GM21723 (cell line): ENCODE data around the gene CENATAC.
"Not testable (repeated sequence)": the region's sequence is repeated elsewhere in the genome, so short reads cannot be mapped to it uniquely, and the experiment has no call there.

Source experiments
- ATAC-seq: cut with Tn5 transposase; IDR thresholded peaks from one replicate; pipeline ENCODE4 v1.9.1; 2021; ENCODE audit warnings: mild to moderate bottlenecking, moderate library complexity; ENCODE audit not compliant: unreplicated experiment

The CENATAC gene

GRCh38 chr11:118991486-118992038, 6.4 kb upstream of the CENATAC start:
- ATAC-seq = not testable (repeated sequence)

DNA sequence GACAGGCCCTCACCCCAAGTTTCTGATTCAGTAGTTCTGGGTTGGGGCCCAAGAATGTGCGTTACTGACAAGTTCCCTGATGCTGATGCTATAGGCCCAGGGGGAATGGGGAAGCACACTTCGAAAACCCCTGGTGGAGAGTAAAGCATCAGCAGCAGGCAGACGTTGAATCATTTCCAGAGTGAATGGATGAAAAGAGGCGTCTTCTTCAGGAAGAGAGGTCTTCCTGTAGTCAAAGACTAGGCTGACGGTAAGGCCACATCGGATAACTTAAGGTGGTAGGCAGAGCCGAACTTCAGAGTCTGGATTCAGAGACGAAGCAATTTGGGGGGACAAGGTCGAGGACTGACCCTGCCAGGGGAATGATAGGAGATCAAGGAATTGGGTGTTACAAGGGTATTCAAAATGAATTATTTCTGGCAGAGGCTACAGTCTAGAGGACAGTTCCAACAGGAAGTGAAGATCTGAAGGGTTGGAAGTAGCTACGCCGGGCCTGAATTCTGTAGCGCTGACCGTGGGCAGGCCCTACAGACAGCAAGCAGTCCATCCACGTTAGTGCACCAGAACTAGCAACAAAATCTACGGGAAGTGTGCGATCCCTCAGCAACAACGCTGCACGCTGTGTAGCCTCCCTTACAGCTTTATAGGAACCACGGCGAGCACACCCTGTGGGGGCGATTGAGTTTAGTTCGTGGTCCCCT, 862 bp upstream of the CENATAC start:
- peak; percentile 22 for ATAC-seq

GRCh38 chr11:118998388-118998717, 415 bp downstream of the CENATAC start:
- ATAC-seq = no peak

DNA sequence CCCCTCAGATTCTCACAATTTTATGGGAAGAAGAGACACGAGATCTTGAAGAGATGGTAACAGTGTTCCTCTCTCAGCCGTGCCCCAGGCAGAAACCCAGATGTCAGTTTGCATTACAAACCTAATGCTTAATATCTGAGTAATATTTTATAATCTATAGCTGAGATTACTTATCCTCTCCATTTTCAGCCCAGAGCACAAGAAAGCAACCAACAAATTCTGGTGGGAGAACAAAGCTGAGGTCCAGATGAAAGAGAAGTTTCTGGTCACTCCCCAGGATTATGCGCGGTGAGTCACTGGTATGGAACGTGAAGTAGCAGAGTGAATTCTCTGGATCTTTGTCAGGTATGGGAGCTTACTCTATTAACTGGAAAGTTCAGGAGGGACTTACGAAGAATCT, 884 bp downstream of the CENATAC start:
- ATAC-seq = no peak

GRCh38 chr11:119000906-119001305, 3.0 kb downstream of the CENATAC start:
- no peak for ATAC-seq

DNA sequence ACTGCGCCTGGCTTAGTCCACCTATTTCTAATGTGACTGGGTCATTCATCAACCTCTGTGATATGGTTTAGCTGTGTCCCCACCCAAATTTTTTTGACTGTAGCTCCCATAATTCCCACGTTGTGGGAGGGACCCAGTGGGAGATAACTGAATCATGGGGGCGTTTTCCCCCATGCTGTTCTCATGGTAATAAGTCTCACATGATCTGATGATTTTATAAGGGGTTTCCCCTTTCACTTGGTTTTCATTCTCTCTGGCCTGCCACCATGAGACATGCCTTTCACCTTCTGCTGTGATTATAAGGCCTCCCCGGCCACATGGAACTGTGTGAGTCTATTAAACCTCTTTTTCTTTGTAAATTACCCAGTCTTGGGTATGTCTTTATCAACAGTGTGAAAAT, 8.7 kb downstream of the CENATAC start:
- ATAC-seq = no peak

DNA sequence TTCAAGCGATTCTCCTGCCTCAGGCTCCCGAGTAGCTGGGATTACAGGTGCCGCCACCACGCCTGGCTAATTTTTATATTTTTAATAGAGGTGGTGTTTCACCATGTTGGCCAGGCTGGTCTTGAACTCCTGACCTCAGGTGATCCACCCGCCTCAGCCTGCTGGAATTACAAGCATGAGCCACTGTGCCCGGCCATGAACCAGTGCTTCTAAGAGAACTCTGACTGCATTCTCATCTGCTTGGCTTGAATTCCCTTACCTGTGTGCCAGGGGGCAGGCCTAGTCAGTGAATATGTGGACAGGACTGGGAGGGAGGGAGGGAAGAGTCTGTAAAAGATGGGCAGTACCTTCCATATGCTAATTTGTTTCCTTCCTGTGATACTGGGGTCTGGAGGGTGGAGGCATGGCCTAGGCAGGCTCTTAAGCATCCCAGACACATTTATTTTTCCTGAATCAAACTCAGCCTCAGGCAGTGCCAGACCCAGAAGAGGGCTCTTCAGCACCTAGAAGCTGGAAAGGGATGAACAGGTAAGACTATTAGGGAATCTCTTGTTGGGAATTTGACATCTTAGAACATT, 13.6 kb downstream of the CENATAC start:
- no peak for ATAC-seq

GRCh38 chr11:119012629-119013170, 14.8 kb downstream of the CENATAC start:
- ATAC-seq = no peak

DNA sequence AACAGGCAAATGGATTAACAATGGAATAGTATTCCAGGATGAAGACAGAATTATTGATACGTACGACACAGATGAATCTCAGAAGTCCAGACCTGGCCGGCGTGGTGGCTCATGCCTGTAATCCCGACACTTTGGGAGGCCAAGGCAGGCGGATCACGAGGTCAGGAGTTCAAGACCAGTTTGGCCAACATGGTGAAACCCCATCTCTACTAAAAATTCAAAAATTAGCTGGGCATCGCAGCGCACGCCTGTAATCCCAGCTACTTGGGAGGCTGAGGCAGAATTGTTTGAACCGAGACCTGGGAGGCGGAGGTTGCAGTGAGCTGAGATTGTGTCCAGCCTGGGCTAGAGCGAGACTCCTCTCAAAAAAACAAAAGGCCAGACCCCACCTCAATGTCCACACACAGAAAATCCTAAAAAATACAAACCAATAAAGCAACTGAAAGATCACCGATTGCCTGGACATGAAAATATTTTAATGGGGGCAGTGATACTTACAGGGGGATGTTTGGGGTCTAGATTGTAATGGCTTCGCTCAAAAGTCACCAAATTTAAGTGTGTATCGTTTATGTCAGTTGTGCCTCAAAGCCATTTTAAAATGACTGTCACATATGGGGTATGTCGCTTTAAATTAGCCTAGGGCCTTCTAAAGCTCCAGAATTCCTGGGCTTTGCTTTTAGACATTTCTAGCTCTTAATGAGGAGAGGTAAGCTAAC, 16.4 kb downstream of the CENATAC start:
- no peak for ATAC-seq

DNA sequence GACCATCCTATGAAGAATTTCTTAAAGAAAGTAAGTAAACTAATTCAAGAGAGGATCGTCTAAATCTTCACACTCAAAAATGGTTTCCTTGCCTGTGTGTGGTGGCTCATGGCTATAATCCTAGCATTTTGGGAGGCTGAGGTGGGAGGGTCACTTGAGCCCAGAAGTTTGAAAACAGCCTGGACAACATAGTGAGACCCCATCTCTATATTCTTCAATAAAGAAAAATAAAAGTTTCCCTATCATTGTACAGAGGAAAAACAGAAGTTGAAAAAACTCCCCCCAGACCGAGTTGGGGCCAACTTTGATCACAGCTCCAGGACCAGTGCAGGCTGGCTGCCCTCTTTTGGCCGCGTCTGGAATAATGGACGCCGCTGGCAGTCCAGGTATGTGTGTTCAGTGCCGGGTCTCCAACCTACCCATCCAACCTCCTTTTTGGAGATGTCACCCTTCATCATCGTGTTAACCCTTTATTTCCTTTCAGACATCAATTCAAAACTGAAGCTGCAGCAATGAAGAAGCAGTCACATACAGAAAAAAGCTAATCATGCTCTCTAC, 17.2 kb downstream of the CENATAC start:
- no peak for ATAC-seq

DNA sequence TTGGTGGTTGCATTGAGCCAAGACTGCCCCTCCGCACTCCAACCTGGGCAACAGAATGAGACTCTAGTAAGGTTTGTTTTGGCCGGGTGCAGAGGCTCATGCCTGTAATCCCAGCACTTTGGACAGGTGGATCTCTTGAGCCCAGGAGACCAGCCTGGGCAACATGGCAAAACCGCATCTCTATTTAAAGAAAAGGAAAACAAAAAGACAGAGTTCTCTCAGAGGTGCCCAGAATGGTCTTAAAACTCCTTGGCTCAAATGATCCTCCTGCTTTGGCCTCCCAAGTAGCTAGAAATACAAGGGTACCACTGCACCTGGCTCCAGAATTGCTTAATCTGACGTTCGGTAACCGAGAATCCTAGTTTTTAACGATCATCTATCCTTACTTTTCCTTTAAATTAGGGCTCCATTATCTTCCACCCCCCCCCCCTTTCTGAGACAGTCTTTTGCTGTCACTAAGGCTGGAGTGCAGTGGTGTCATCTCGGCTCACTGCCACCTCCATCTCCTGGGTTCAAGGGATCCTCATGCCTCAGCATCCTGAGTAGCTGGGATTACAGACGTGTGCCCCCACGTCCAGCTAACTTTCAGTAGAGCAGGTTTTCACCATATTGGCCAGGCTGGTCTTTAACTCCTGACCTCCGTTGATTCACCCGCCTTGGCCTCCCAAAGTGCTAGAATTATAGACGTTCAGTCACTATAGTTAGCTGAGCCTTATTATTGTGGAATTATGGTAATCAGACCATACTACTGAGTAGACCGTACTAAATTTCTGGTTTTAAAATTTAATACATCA, 18.5 kb downstream of the CENATAC start:
- no peak for ATAC-seq

DNA sequence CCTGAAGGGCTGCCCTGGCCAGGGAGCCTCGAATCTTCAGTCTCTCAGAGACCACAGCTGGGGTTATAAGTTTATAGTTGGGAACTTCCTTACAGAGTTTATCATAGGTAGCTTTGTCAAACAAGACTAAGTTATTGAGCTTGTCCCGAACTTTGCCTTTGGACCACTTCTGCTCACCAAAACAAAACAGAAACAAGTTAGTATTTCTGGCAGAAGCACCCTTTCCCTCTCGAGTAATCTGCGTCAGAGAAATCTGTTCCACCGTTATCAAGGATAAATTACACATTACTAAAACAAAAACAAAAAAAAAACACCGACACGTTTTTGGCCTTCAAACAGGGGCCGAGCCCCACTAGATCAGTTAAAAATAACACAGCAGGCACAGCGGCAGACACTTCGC, 19.4 kb downstream of the CENATAC start:
- not testable (repeated sequence) for ATAC-seq

- peak; percentile 88 for ATAC-seq
Observed at GRCh38 chr11:119018074-119018938, 20.4 kb downstream of the CENATAC start, which contains the start of the genes RPS25 and TRAPPC4. RPS25 (minus strand) TSS chr11:119018343; CDS start chr11:119018284, 59 bp downstream. TRAPPC4 (plus strand) TSS chr11:119018766; CDS start chr11:119018796, 30 bp downstream.

GRCh38 chr11:119019996-119020395, 22.1 kb downstream of the CENATAC start:
- no peak for ATAC-seq

- ATAC-seq = no peak
Observed at GRCh38 chr11:119021631-119022030, 23.7 kb downstream of the CENATAC start.

- no peak for ATAC-seq
Observed at GRCh38 chr11:119023741-119024140, 25.8 kb downstream of the CENATAC start.

GRCh38 chr11:119024430-119025098, 26.6 kb downstream of the CENATAC start:
- no peak for ATAC-seq

DNA sequence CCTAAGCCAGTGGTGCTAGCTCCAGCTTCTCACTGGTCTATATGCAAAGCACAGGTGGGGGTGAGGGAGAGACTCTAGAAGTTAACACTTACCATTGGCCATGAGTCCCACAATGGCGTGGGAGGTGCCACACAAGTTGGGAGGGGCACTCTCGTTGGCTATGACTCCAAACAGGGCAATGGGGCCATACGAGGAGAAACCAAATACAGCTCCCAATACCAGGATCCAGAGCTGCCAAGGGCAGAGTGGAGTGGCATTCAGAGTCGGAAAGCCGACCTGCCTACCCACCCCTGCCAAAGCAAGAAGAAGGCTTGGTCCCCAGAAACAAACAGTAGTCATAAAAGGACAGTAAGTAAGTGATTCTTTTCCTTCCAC, 27.1 kb downstream of the CENATAC start:
- no peak for ATAC-seq

GRCh38 chr11:119025541-119025940, 27.6 kb downstream of the CENATAC start:
- no peak for ATAC-seq
